Gastroesophageal sphincter (tissue), 4 donors: ENCODE results near the gene SCAPER. TPM values are rescaled to one million over a fixed set of nuclear protein-coding genes. Genes with fewer than 3 reads are reported as not detected.

Experiments
- ATAC-seq: fragments of 150-250 bp; one replicate; pipeline ENCODE4 v1.9.1; 2016; ENCODE audit warnings: mild to moderate bottlenecking, moderate library complexity
- H3K27ac ChIP-seq, 4 donors: fragments of 200-600 bp; sonication (generic) in 3 of 4; 1 replicate in 3 of 4; 2 replicates in 1 of 4; pipeline ENCODE4 v1.5.1; 2016 to 2019
- H3K27me3 ChIP-seq: fragments of 200-600 bp; sonication (generic); one replicate; pipeline ENCODE4 v1.5.1; 2019
- H3K36me3 ChIP-seq, 2 donors: fragments of 200-600 bp; sonication (generic); one replicate each; pipeline ENCODE4 v1.5.1; 2019; ENCODE audit warnings: control low read depth in 1 of 2
- H3K4me1 ChIP-seq, 3 donors: fragments of 200-600 bp; sonication (generic); 1 replicate in 2 of 3; 2 replicates in 1 of 3; pipeline ENCODE4 v1.5.1; 2016 to 2019; ENCODE audit warnings: control low read depth in 2 of 3
- H3K4me3 ChIP-seq, 2 donors: fragments of 200-600 bp; sonication (generic); one replicate each; pipeline ENCODE4 v1.5.1; 2019; ENCODE audit warnings: mild to moderate bottlenecking in 1 of 2, moderate library complexity in 1 of 2
- H3K9me3 ChIP-seq, 3 donors: fragments of 200-600 bp; sonication (generic); one replicate each; pipeline ENCODE4 v1.5.1; 2017 to 2019; ENCODE audit warnings: control low read depth in 2 of 3
- CTCF ChIP-seq, 4 experiments: fragments of 200-600 bp in 2 of 4; fragments of 450-650 bp in 2 of 4; sonication (generic) in 1 of 4; IDR thresholded peaks; one replicate each; pipeline ENCODE4 v1.5.1; 2017 to 2019; ENCODE audit warnings: antibody characterized with exemption in 4 of 4, mild to moderate bottlenecking in 2 of 4, moderate library complexity in 2 of 4
- EP300 ChIP-seq: sonication (generic); formaldehyde crosslinking; IDR thresholded peaks from one replicate; pipeline ENCODE4 v1.6.1; 2017; ENCODE audit warnings: antibody characterized with exemption, mild to moderate bottlenecking
- POLR2A ChIP-seq, 2 donors: fragments of 450-650 bp; IDR thresholded peaks; one replicate each; pipeline ENCODE4 v1.6.1; 2017; ENCODE audit warnings: antibody characterized with exemption in 2 of 2, mild to moderate bottlenecking in 2 of 2, moderate library complexity in 1 of 2
- POLR2AphosphoS5 ChIP-seq: sonication (generic); formaldehyde crosslinking; IDR thresholded peaks from one replicate; pipeline ENCODE4 v1.6.1; 2017; ENCODE audit warnings: antibody characterized with exemption
- WGBS, 2 donors: methylation state at CpG; one replicate each; pipeline ENCODE4 v1.1.5; 2018; ENCODE audit warnings: low coverage in 1 of 2; 5-methylcytosine and 5-hydroxymethylcytosine counted together
- total RNA-seq, 4 donors: library from RNA; depleted of rRNA; stranded (reverse); fragments of >200 nt; gene quantifications; one replicate each; pipeline ENCODE4 v1.1.0, GENCODE V29; 2016

SCAPER gene
- total RNA-seq, 4 donors from 2014 or later = 21.5 to 34.3 (median 28.7) TPM

GRCh38 chr15:76799760-76800159 is 105.4 kb downstream of the SCAPER start:
- ATAC-seq = no peak
- Histone ChIP-seq H3K27ac (no peak overlapping the region), H3K4me3 (no peak overlapping the region), H3K4me1 (no peaks in the 10 kb centered on the region), H3K27me3 (no peaks in the 10 kb centered on the region), H3K9me3 (no peaks in the 10 kb centered on the region), H3K36me3 (peaks cover 0 to 43% of the 10 kb centered on the region in 2 donors)
- no peak for TF ChIP-seq EP300
- no peak for TF ChIP-seq CTCF (IDR thresholded peaks at IDR 0.05)
- TF ChIP-seq POLR2AphosphoS5 = no peak
- no peak for TF ChIP-seq POLR2A (IDR thresholded peaks at IDR 0.05)
- WGBS, 2 donors = 96 to 100% methylated on average over 2 of the region's 2 CpGs

GRCh38 chr15:76795217-76795616 is 109.9 kb downstream of the SCAPER start:
- WGBS, 2 donors = 76 to 78% methylated on average over 5 of the region's 5 CpGs
- H3K36me3 ChIP-seq = peaks cover 0 to 56% of the 10 kb centered on the region in 2 donors

GRCh38 chr15:76793162-76793561 is 112.0 kb downstream of the SCAPER start:
- Histone ChIP-seq H3K9me3 (peaks cover 0 to 6% (median 0%) of the 10 kb centered on the region in 3 donors), H3K4me3 (no peak overlapping the region), H3K4me1 (no peaks in the 10 kb centered on the region), H3K27me3 (no peaks in the 10 kb centered on the region), H3K36me3 (peaks cover 0 to 51% of the 10 kb centered on the region in 2 donors), H3K27ac (no peak overlapping the region)
- no peak for TF ChIP-seq POLR2AphosphoS5
- no peak for TF ChIP-seq POLR2A (IDR thresholded peaks at IDR 0.05)
- TF ChIP-seq CTCF (IDR thresholded peaks at IDR 0.05) = no peak
- no peak for TF ChIP-seq EP300
- ATAC-seq = no peak

More at GRCh38 chr15:76795217-76795616, 109.9 kb downstream of the SCAPER start:
- no peak for ATAC-seq
- TF ChIP-seq CTCF (IDR thresholded peaks at IDR 0.05) (no peak), POLR2AphosphoS5 (no peak), EP300 (no peak), POLR2A (IDR thresholded peaks at IDR 0.05) (no peak)
- H3K4me1 ChIP-seq = no peaks in the 10 kb centered on the region
- no peaks in the 10 kb centered on the region for H3K27me3 ChIP-seq
- H3K4me3 ChIP-seq = no peak overlapping the region
- H3K27ac ChIP-seq = no peak overlapping the region
- H3K9me3 ChIP-seq = peaks cover 0 to 6% (median 0%) of the 10 kb centered on the region in 3 donors

- H3K4me1 ChIP-seq = no peaks in the 10 kb centered on the region
- no peak for ATAC-seq
- TF ChIP-seq POLR2A (IDR thresholded peaks at IDR 0.05) (no peak), POLR2AphosphoS5 (no peak), CTCF (IDR thresholded peaks at IDR 0.05) (no peak), EP300 (no peak)
- H3K36me3 ChIP-seq = peaks cover 0 to 51% of the 10 kb centered on the region in 2 donors
- H3K4me3 ChIP-seq = no peak overlapping the region
- H3K27me3 ChIP-seq = no peaks in the 10 kb centered on the region
- H3K9me3 ChIP-seq = peaks cover 0 to 6% (median 0%) of the 10 kb centered on the region in 3 donors
- H3K27ac ChIP-seq = no peak overlapping the region
- 80 to 83% methylated on average over 2 of the region's 2 CpGs for WGBS, 2 donors
Observed at GRCh38 chr15:76791511-76791910, 113.6 kb downstream of the SCAPER start.

- peaks cover 0 to 42% of the 10 kb centered on the region in 2 donors for H3K36me3 ChIP-seq
- no peaks in the 10 kb centered on the region for H3K4me1 ChIP-seq
- ATAC-seq = no peak
- H3K9me3 ChIP-seq = peaks cover 0 to 6% (median 0%) of the 10 kb centered on the region in 3 donors
- WGBS, 2 donors = 90 to 100% methylated on average over 4 of the region's 4 CpGs
- H3K27me3 ChIP-seq = no peaks in the 10 kb centered on the region
- H3K27ac ChIP-seq = no peak overlapping the region
- TF ChIP-seq CTCF (IDR thresholded peaks at IDR 0.05) (no peak), EP300 (no peak), POLR2A (IDR thresholded peaks at IDR 0.05) (no peak), POLR2AphosphoS5 (no peak)
- no peak overlapping the region for H3K4me3 ChIP-seq
Observed at GRCh38 chr15:76787273-76787672, 117.9 kb downstream of the SCAPER start.
